ENCODE data around the gene WBP1L.

The WBP1L gene

GRCh38 chr10:102729029-102730026 lies 14.4 kb upstream of the WBP1L start:
- Histone ChIP-seq H3K9ac (ENCODE audit: low read length) (no peak overlapping the region), H2AFZ (ENCODE audit: insufficient read depth, low read length, poor library complexity) (no peak overlapping the region), H3K4me3 (ENCODE audit: low read depth, low read length) (no peak overlapping the region), H4K12ac (ENCODE audit: low read depth, low read length) (peak overlapping the region; percentile 46), H2BK12ac (ENCODE audit: low read length) (peak overlapping the region; percentile 84), H3K36me3 (ENCODE audit: control insufficient read depth in 1 of 2, insufficient read depth in 2 of 2, low read length in 2 of 2) (peaks cover 37 to 42% of the 10 kb centered on the region in 2 experiments), H3K4me2 (ENCODE audit: low read length) (no peak overlapping the region), H3K4ac (ENCODE audit: low read depth, low read length) (peak overlapping the region; percentile 14), H3K27ac (ENCODE audit: low read depth, low read length) (no peak overlapping the region), H3K79me1 (ENCODE audit: low read length) (peaks cover 4% of the 10 kb centered on the region), H3K14ac (ENCODE audit: low read length) (peak overlapping the region; percentile 49), H3K23ac (ENCODE audit: low read length) (no peak overlapping the region), H3K4me1 (ENCODE audit: control insufficient read depth in 1 of 2, insufficient read depth in 2 of 2, low read length in 2 of 2) (peaks cover 0 to 4% of the 10 kb centered on the region in 2 experiments), H3K79me2 (ENCODE audit: control insufficient read depth, insufficient read depth, low read length, poor library complexity) (peaks cover 2% of the 10 kb centered on the region), H4K8ac (ENCODE audit: low read depth, low read length) (peak overlapping the region; percentile 22), H4K91ac (ENCODE audit: low read depth, low read length) (peak overlapping the region; percentile 16), H3K18ac (ENCODE audit: low read length) (peak overlapping the region; percentile 66), H3K9me3 (ENCODE audit: insufficient read depth, low read depth, low read length) (no peaks in the 10 kb centered on the region), H2BK120ac (ENCODE audit: insufficient read depth, low read length, poor library complexity) (no peak overlapping the region), H3K27me3 (ENCODE audit: insufficient read depth, low read length) (no peaks in the 10 kb centered on the region), H2BK5ac (ENCODE audit: low read depth, low read length, poor library complexity) (no peak overlapping the region), H2AK5ac (ENCODE audit: low read length) (peak overlapping the region; percentile 88)
- peak; percentile 89 to 94 for DNase-seq
- no CpG with 5 or more reads among the region's 30 CpGs for WGBS (ENCODE audit: extremely low coverage, insufficient coverage, insufficient read length)

GRCh38 chr10:102731222-102731800 lies 12.4 kb upstream of the WBP1L start:
- peaks cover 35 to 44% of the 10 kb centered on the region in 2 experiments for H3K36me3 ChIP-seq (ENCODE audit: control insufficient read depth in 1 of 2, insufficient read depth in 2 of 2, low read length in 2 of 2)
- no peak overlapping the region for H4K12ac ChIP-seq (ENCODE audit: low read depth, low read length)
- no peak overlapping the region for H3K4me2 ChIP-seq (ENCODE audit: low read length)
- DNase-seq, result no peak
- H3K4ac ChIP-seq (ENCODE audit: low read depth, low read length), result no peak overlapping the region
- no peaks in the 10 kb centered on the region for H3K9me3 ChIP-seq (ENCODE audit: insufficient read depth, low read depth, low read length)
- H2BK12ac ChIP-seq (ENCODE audit: low read length), result no peak overlapping the region
- peaks cover 4% of the 10 kb centered on the region for H3K79me1 ChIP-seq (ENCODE audit: low read length)
- no peak overlapping the region for H2AK5ac ChIP-seq (ENCODE audit: low read length)
- H3K27me3 ChIP-seq (ENCODE audit: insufficient read depth, low read length), result no peaks in the 10 kb centered on the region
- H3K4me1 ChIP-seq (ENCODE audit: control insufficient read depth in 1 of 2, insufficient read depth in 2 of 2, low read length in 2 of 2), result peaks cover 0 to 4% of the 10 kb centered on the region in 2 experiments
- no peak overlapping the region for H3K23ac ChIP-seq (ENCODE audit: low read length)
- no peak overlapping the region for H3K4me3 ChIP-seq (ENCODE audit: low read depth, low read length)
- no peak overlapping the region for H3K18ac ChIP-seq (ENCODE audit: low read length)
- H2BK5ac ChIP-seq (ENCODE audit: low read depth, low read length, poor library complexity), result no peak overlapping the region
- WGBS (ENCODE audit: extremely low coverage, insufficient coverage, insufficient read length), result no CpG with 5 or more reads among the region's 5 CpGs
- no peak overlapping the region for H3K27ac ChIP-seq (ENCODE audit: low read depth, low read length)
- no peak overlapping the region for H3K9ac ChIP-seq (ENCODE audit: low read length)
- no peak overlapping the region for H4K8ac ChIP-seq (ENCODE audit: low read depth, low read length)
- H2AFZ ChIP-seq (ENCODE audit: insufficient read depth, low read length, poor library complexity), result no peak overlapping the region
- no peak overlapping the region for H2BK120ac ChIP-seq (ENCODE audit: insufficient read depth, low read length, poor library complexity)
- H3K79me2 ChIP-seq (ENCODE audit: control insufficient read depth, insufficient read depth, low read length, poor library complexity), result peaks cover 2% of the 10 kb centered on the region
- H3K14ac ChIP-seq (ENCODE audit: low read length), result no peak overlapping the region
- no peak overlapping the region for H4K91ac ChIP-seq (ENCODE audit: low read depth, low read length)

DNA sequence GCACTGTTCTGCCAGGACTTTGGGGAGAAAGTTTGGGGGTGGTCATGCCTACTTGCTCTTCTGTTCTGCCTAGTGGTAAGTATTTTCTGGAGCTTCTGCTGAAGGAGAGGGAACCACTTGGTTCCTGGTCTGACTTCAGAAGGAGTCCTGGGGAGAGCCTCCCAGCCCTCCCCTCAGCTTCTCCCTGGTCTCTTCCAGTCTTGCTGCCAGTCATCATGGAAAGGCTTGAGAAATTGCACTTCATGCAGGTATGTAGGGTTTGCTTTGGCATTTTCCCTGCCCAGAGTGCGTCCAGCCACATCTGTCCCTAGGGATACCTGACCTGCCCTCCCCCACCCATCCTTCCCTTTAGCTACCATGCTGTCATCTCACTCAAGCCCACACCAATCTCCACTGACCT lies 11.1 kb upstream of the WBP1L start:
- H2BK120ac ChIP-seq (ENCODE audit: insufficient read depth, low read length, poor library complexity), result no peak overlapping the region
- H4K8ac ChIP-seq (ENCODE audit: low read depth, low read length), result no peak overlapping the region
- peaks cover 25 to 38% of the 10 kb centered on the region in 2 experiments for H3K36me3 ChIP-seq (ENCODE audit: control insufficient read depth in 1 of 2, insufficient read depth in 2 of 2, low read length in 2 of 2)
- H4K91ac ChIP-seq (ENCODE audit: low read depth, low read length), result no peak overlapping the region
- H3K14ac ChIP-seq (ENCODE audit: low read length), result no peak overlapping the region
- H3K27ac ChIP-seq (ENCODE audit: low read depth, low read length), result no peak overlapping the region
- no peak overlapping the region for H2AK5ac ChIP-seq (ENCODE audit: low read length)
- no peak overlapping the region for H3K4me2 ChIP-seq (ENCODE audit: low read length)
- no peak overlapping the region for H3K9ac ChIP-seq (ENCODE audit: low read length)
- H3K23ac ChIP-seq (ENCODE audit: low read length), result no peak overlapping the region
- peaks cover 2% of the 10 kb centered on the region for H3K79me2 ChIP-seq (ENCODE audit: control insufficient read depth, insufficient read depth, low read length, poor library complexity)
- no peak overlapping the region for H2AFZ ChIP-seq (ENCODE audit: insufficient read depth, low read length, poor library complexity)
- no peaks in the 10 kb centered on the region for H3K27me3 ChIP-seq (ENCODE audit: insufficient read depth, low read length)
- H3K79me1 ChIP-seq (ENCODE audit: low read length), result peaks cover 4% of the 10 kb centered on the region
- H2BK5ac ChIP-seq (ENCODE audit: low read depth, low read length, poor library complexity), result no peak overlapping the region
- H3K4me1 ChIP-seq (ENCODE audit: control insufficient read depth in 1 of 2, insufficient read depth in 2 of 2, low read length in 2 of 2), result peaks cover 0 to 4% of the 10 kb centered on the region in 2 experiments
- H3K4me3 ChIP-seq (ENCODE audit: low read depth, low read length), result no peak overlapping the region
- H3K18ac ChIP-seq (ENCODE audit: low read length), result no peak overlapping the region
- no CpG with 5 or more reads among the region's 1 CpG for WGBS (ENCODE audit: extremely low coverage, insufficient coverage, insufficient read length)
- H4K12ac ChIP-seq (ENCODE audit: low read depth, low read length), result no peak overlapping the region
- no peaks in the 10 kb centered on the region for H3K9me3 ChIP-seq (ENCODE audit: insufficient read depth, low read depth, low read length)
- H2BK12ac ChIP-seq (ENCODE audit: low read length), result no peak overlapping the region
- no peak for DNase-seq
- H3K4ac ChIP-seq (ENCODE audit: low read depth, low read length), result no peak overlapping the region

DNA sequence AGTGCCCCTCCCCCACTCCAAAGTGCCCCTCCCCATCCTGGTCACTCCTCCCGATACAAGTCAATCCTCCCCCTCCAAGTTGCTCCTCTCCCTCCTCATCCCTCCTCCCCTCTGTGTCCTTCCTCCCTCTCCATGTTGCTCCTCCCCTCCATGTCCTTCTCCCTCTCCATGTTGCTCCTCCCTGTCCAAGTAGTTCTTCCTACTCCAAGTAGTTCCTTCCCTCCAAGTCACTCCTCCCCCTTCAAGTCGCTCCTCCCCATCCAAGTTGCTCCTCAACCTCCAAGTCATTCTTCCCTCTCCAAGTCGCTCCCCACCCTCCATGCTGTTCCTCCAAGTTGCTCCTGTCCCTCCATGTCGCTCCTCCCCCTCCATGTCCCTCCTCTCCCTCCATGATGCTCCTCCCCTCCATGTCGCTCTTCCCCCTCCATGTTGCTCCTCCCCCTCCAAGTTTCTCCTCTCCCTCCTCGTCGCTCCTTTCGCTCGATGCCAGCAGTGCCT lies 8.6 kb upstream of the WBP1L start:
- no peaks in the 10 kb centered on the region for H3K9me3 ChIP-seq (ENCODE audit: insufficient read depth, low read depth, low read length)
- no peak for DNase-seq
- H3K27ac ChIP-seq (ENCODE audit: low read depth, low read length), result no peak overlapping the region
- no peak overlapping the region for H3K23ac ChIP-seq (ENCODE audit: low read length)
- H2AK5ac ChIP-seq (ENCODE audit: low read length), result no peak overlapping the region
- H2BK5ac ChIP-seq (ENCODE audit: low read depth, low read length, poor library complexity), result no peak overlapping the region
- H3K14ac ChIP-seq (ENCODE audit: low read length), result no peak overlapping the region
- H3K79me1 ChIP-seq (ENCODE audit: low read length), result no peaks in the 10 kb centered on the region
- no peak overlapping the region for H3K4me2 ChIP-seq (ENCODE audit: low read length)
- H3K27me3 ChIP-seq (ENCODE audit: insufficient read depth, low read length), result no peaks in the 10 kb centered on the region
- H2BK120ac ChIP-seq (ENCODE audit: insufficient read depth, low read length, poor library complexity), result no peak overlapping the region
- H4K8ac ChIP-seq (ENCODE audit: low read depth, low read length), result no peak overlapping the region
- no CpG with 5 or more reads among the region's 9 CpGs for WGBS (ENCODE audit: extremely low coverage, insufficient coverage, insufficient read length)
- H4K91ac ChIP-seq (ENCODE audit: low read depth, low read length), result no peak overlapping the region
- H4K12ac ChIP-seq (ENCODE audit: low read depth, low read length), result no peak overlapping the region
- no peak overlapping the region for H3K18ac ChIP-seq (ENCODE audit: low read length)
- H3K4me3 ChIP-seq (ENCODE audit: low read depth, low read length), result no peak overlapping the region
- peaks cover 15 to 29% of the 10 kb centered on the region in 2 experiments for H3K36me3 ChIP-seq (ENCODE audit: control insufficient read depth in 1 of 2, insufficient read depth in 2 of 2, low read length in 2 of 2)
- H3K4ac ChIP-seq (ENCODE audit: low read depth, low read length), result no peak overlapping the region
- no peaks in the 10 kb centered on the region for H3K4me1 ChIP-seq (ENCODE audit: control insufficient read depth in 1 of 2, insufficient read depth in 2 of 2, low read length in 2 of 2)
- no peak overlapping the region for H2BK12ac ChIP-seq (ENCODE audit: low read length)
- no peaks in the 10 kb centered on the region for H3K79me2 ChIP-seq (ENCODE audit: control insufficient read depth, insufficient read depth, low read length, poor library complexity)
- H3K9ac ChIP-seq (ENCODE audit: low read length), result no peak overlapping the region
- H2AFZ ChIP-seq (ENCODE audit: insufficient read depth, low read length, poor library complexity), result no peak overlapping the region
